Measurements from ENCODE around the gene NARS2.
A peak's percentile ranks its signal among the peaks of the same experiment; 100 is the strongest.
"Not testable (repeated sequence)": the region's sequence is repeated elsewhere in the genome, so short reads cannot be mapped to it uniquely, and the experiment has no call there.

The NARS2 gene

DNA sequence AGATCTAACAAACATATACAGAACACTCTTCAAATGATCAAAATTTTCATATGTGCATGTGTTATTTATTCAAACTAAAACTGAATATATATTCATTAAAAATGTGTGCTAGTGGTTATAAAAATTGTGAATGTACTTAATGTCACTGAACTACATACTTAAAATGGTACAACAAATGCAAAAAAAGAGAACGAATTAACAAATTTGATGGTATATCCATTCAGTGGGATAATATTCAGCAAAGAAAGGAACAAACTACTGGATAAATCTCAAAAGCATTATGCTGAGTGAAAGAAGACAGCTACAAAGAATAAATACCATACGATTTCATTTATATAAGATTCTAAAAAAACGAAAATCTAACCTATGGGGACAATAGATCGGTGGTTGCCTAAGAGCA lies 64.1 kb downstream of the NARS2 start:
- in situ Hi-C loops (cut with MboI; ENCODE audit: low pct_unique_long_range_greater_than_20kb, low sequenced_read_pairs): no loop called here
- no peak for DNase-seq

DNA sequence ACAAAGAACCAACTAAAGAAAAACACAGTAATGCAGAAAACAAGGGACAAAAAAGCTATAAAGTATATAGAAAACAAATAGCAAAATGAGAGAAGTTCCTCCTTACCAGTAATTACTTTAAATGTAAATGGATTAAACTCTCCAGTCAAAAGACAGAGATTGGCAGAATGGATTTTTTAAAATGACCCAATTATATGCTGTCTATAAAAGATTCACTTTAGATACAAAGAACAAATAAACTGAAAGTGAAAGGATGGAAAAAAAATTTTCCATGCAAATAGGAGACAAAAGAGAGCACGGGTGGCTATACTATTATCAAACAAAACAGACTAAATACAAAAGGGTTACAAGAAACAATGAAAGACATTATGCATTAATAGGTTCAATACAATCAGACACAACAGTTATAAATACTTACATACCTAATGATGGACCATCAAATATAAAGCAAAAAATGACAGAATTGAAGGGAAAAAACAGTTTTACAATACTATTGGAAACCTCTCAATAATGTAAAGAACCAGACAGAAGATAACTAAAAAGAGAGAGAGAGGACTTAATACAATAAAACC lies 64.6 kb downstream of the NARS2 start:
- DNase-seq: no peak
- in situ Hi-C loops (cut with MboI; ENCODE audit: low pct_unique_long_range_greater_than_20kb, low sequenced_read_pairs): no loop called here

DNA sequence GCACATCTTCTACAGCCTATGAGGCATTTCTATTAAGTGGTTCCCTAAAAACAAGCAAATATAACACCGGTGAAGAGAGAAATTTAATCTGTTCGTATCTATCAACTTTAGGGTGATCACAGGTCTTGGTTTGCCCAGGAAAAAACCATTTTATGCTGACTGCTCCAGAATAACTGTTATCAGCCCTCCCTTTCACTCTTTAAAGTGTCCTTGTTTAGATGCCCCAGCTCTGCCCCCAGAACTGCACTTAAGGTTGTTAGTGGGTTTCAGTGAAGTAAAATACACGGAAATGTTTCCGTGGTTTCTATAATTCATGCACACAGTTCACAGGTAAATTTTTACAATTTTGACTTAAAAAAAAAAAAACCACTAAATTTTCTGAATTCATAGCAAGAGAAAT lies 70.0 kb downstream of the NARS2 start:
- in situ Hi-C loops (cut with MboI; ENCODE audit: low pct_unique_long_range_greater_than_20kb, low sequenced_read_pairs): no loop called here
- no peak for DNase-seq

DNA sequence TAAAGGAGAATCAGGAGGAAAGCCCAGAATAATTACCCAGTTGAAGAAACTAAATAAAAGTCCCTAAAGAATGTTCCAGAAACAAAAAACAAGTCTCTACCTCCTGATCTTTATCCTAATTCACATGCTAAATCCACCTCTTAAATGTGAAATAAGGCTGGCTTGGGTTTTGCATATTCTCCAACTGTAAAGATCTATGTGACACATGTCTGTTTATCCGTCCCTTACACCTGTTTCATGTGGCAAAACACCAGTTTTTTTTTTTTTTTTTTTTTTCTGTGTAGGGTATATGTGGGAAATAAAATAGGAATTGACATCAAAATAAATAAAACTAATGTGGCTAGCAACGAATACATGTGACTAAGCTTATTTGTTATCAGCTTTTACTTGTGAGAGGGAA lies 70.5 kb downstream of the NARS2 start:
- in situ Hi-C loops (cut with MboI; ENCODE audit: low pct_unique_long_range_greater_than_20kb, low sequenced_read_pairs): no loop called here
- DNase-seq: no peak

DNA sequence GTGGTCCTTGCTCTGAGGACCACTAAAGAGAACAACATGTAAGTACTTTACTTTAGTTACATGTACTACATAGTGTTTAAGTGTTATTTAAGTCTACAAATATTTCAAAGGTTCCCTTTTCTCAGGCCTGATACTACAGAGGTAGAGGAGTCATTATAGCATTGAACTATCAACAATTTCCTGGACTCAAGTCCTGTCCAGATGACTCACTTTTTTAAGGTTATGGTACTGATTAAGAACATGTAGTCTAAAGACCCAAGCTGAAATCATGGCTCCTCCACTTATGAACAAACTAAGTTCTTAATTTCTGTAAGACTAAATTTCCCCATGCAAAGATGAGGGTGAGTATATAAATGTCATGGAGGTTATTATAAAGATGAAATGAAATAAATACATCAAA lies 74.7 kb downstream of the NARS2 start:
- no peak for DNase-seq
- in situ Hi-C loops (cut with MboI; ENCODE audit: low pct_unique_long_range_greater_than_20kb, low sequenced_read_pairs): no loop called here

DNA sequence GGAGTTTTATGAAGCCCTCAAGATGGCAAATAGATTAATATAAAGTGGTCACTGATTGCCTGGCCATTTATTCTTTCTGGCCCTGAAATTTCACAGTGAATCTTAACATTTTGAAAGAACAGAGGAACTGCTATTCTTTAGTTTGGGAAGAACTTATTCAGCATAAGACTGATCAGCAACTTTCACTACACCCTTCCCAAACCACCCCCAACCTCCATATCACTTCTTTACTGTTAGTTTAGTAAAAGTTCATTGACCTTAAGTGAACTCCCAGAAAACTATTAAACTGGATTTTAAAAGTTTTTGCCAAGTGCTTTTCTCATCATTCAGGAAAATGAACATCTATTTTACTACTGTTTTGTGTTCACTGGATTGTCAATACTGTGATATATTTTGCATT lies 77.4 kb downstream of the NARS2 start:
- in situ Hi-C loops (cut with MboI; ENCODE audit: low pct_unique_long_range_greater_than_20kb, low sequenced_read_pairs): no loop called here
- DNase-seq: no peak

DNA sequence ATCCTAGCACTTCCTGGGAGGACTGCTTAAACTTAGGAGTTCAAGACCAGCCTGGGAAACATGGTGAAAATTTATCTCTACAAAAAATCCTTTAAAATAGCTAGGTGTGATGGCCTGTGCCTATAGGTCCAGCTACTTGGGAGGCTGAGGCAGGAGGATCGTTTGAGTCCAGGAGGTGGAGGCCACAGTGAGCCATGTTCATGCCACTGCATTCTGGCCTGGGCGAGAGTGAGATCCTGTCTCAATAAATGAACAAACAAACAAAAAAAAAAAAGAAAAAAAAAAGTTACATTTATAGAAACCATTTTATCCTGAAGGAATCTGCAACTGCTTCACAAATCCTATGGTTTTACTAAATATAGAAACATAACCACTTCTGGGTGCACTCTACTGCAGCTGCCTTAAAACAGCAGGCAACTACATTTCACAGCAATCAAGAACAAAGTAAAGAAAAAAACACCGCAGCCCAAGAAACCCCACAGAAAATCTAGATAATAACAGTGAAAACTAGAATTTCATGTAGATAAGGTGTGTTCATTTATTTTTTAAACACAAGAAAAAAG lies 81.2 kb downstream of the NARS2 start:
- no peak for DNase-seq
- in situ Hi-C loops (cut with MboI; ENCODE audit: low pct_unique_long_range_greater_than_20kb, low sequenced_read_pairs): no loop called here

DNA sequence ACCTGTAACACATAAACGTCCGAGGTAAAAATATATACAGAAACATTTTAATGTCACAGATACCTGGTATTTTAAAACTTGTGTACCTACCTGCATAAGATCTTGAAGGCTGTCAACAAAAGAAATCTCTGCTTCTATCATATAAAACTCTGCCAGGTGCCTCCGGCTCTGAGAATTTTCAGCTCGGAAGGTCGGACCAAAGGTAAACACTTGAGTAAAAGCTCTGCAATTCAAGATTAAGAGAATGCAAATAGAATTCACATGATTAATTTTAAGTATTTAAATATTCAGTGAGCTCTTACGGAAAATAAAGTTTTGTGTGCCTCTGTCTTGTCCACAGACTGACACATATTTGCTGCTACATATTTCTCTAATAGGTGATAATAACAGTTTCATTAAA lies 81.7 kb downstream of the NARS2 start:
- no peak for DNase-seq
- in situ Hi-C loops (cut with MboI; ENCODE audit: low pct_unique_long_range_greater_than_20kb, low sequenced_read_pairs): no loop called here

DNA sequence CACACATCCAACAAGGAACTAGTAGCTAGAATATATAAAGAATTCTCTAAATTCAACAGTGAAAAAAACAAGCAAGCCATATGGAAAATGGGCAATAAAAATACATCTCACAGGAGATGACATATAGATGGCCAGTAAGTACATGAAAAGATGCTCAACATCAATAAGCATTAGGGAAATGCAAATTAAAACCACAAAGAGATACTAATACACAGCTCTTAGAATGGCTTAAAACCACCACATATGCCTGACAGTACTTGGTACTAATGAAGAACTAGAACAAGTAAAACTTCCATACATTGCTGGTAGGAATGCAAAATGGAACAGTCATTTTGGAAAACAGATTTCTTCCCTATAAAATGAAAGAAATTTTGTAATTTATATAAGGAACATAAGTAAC lies 85.5 kb downstream of the NARS2 start:
- in situ Hi-C loops (cut with MboI; ENCODE audit: low pct_unique_long_range_greater_than_20kb, low sequenced_read_pairs): no loop called here

DNA sequence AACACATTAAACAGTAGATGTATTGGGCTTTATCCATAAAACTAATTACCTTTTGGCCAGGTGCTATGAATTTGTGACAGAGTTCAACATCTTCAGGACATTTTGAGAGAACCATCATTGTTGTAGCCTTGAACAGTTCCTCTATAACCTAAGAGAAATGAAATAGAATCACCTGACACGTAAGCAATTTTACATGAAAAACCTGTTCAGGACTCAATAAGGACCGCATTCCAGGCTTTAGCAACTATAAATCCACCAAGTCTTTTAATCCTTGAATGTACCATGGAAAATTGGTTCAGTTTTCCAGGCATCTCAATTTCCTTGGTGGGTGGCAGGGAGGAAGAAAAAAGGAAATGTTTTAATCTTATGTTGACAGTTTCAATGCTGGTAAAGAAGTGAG lies 96.1 kb downstream of the NARS2 start:
- in situ Hi-C loops (cut with MboI; ENCODE audit: low pct_unique_long_range_greater_than_20kb, low sequenced_read_pairs): no loop called here
- no peak for DNase-seq

More for the DNA sequence above, 85.5 kb downstream of the NARS2 start:
- no peak for DNase-seq

DNA sequence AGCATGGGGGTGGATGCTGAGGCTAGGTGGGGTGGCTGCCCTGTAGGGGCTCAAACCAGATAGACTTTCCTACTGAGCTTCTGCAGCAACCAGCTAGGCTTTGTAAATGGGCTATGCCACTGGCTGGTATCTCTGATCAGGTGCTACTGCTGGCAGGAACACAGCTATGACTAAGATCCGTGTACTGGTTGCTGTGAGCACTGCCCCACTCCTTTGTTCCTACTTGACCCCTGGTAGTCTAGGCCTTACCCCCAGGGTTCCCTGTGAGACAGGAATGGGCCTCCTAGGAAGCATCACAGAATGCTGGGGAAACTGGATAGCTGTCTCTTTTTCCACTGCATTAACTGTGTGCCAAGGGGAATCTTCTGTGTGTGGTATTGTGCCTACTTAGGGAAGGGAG lies 98.6 kb downstream of the NARS2 start:
- no peak for DNase-seq
- in situ Hi-C loops (cut with MboI; ENCODE audit: low pct_unique_long_range_greater_than_20kb, low sequenced_read_pairs): no loop called here

DNA sequence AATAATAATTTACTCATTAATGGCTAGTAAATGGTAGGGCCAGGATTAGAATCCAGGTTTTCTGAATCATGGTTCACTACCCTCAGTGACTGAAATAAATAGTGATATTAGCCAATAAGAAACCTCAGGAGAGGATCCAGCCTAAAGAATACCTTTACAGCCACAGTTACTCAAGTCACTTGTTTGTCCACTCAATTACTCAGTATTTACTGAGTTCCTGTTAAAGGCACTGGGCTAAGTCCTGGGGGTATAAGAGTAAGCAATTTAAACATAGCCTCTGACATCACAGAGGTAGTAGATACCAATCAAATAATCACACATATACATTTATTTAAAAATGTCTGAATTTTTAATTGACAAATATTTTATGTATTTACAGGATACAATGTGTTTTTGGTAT lies 100.2 kb downstream of the NARS2 start:
- in situ Hi-C loops (cut with MboI; ENCODE audit: low pct_unique_long_range_greater_than_20kb, low sequenced_read_pairs): no loop called here
- DNase-seq: no peak

DNA sequence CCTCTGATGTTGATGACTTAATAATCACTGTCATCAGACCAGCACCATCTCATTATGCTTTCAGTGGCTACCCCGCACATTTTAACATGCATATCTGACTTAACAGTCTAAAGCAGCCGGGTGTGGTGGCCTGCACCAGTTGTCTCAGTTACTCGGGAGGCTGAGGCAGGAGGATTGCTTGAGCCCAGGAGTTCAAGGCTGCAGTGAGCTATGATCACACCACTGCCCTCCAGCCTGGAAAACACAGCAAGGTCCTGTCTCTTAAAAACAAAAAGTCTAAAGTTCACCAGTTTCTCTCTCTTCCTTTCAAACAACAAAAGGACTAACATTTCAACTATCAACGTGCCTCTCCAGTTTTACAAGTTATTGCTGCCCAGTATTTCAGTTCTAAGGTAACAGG lies 101.8 kb downstream of the NARS2 start:
- DNase-seq: no peak
- in situ Hi-C loops (cut with MboI; ENCODE audit: low pct_unique_long_range_greater_than_20kb, low sequenced_read_pairs): no loop called here

DNA sequence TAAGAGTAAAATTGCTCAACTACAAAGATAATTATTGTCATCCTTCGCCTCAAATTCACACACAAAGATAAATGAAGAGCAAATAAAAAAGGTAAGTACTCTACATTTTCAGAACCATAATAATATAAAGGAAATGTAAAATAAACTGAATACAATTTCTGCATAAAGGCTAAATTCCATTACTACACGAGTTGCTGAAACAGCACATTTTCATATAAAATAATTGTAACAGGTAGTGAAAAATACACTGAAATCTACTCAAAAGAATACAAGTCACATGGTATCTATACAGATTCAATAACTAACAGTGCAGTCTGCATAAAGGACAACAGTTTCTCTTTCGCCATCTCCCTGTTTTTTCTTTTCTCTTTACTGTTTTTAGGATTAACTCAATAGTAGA lies 102.3 kb downstream of the NARS2 start:
- no peak for DNase-seq
- in situ Hi-C loops (cut with MboI; ENCODE audit: low pct_unique_long_range_greater_than_20kb, low sequenced_read_pairs): no loop called here

DNA sequence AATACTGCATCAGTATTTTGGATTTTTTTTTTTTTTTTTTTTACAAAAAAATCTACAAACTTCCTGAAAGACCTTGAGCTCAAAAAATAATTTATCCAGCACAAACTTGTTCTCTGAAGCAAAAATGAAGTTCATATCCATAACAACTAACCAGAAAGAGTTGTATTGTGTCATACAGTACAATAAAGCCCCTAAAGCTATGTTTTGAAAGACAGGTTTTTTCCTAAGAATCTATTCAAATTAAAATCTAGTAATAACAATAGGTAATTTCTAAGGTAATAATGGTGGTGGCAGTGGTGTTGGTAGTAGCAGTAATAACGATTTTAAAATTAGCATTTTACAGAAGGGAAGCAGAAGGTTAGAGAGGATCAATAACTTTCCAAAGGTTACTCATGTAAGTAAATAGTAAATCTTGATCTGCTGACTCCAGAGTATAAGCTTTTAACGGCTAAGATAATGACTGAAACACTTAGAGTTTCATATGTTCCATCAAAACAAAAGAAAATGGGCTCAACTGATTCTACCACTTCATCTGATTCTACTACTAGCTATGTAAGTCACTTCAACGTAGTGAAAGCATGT lies 103.7 kb downstream of the NARS2 start:
- no peak for DNase-seq
- in situ Hi-C loops (cut with MboI; ENCODE audit: low pct_unique_long_range_greater_than_20kb, low sequenced_read_pairs): no loop called here

DNA sequence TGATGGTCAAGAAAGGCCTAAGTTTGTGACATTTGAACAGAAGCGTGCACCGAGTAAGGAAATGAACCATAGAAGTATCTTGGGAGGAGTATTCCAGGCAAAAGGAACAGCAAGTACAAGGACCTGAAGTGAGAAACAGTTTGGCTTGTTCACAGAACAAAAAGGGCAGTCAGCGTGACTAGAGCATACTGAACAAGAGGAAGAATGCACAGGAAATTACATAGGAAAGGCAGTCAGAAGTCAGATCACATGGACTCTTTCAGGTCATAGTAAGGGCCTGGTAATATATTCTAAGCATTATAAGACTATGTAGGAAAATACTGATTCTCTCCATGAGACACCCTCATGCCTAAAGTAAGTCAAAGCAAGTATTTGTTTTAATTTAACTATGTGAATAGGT lies 104.8 kb downstream of the NARS2 start:
- in situ Hi-C loops (cut with MboI; ENCODE audit: low pct_unique_long_range_greater_than_20kb, low sequenced_read_pairs): no loop called here
- DNase-seq: no peak

DNA sequence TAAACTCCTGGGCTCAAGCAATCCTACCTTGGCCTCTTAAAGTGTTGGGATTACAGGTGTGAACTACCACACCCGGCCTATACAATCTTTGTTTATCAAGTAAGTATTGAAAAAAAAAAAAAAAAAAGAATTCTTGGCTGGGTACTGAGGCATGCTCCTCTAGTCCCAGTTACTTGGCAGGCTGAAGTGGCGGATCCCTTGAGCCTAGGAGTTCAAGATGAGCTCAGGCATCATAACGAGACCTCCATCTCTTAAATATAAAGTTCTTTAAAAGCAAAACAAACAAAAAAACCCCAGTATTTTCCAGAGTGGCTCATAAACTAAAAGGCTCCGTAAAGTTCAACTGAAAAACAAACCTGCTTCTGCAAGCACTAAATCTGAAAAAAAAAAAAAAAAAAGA lies 106.7 kb downstream of the NARS2 start:
- in situ Hi-C loops (cut with MboI; ENCODE audit: low pct_unique_long_range_greater_than_20kb, low sequenced_read_pairs): no loop called here

DNA sequence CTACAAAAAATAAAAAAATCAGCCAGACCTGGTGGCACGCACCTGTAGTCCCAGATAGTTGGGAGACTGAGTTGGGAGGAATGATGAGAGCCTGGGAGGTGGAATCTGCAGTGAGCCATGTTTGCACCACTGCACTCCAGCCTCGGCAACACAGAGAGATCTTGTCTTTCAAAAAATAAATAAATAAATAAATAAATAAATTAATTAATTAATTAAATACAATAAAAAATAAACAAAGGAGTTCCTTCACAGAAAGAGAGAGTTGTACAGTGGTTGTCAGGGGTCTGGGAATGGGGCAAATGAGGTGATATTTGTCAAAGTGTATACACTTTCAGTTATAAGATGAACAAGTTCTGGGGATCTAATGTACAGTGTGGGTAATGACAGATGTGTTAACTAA lies 107.3 kb downstream of the NARS2 start:
- DNase-seq: no peak
- in situ Hi-C loops (cut with MboI; ENCODE audit: low pct_unique_long_range_greater_than_20kb, low sequenced_read_pairs): no loop called here

More for the DNA sequence above, 106.7 kb downstream of the NARS2 start:
- no peak for DNase-seq

DNA sequence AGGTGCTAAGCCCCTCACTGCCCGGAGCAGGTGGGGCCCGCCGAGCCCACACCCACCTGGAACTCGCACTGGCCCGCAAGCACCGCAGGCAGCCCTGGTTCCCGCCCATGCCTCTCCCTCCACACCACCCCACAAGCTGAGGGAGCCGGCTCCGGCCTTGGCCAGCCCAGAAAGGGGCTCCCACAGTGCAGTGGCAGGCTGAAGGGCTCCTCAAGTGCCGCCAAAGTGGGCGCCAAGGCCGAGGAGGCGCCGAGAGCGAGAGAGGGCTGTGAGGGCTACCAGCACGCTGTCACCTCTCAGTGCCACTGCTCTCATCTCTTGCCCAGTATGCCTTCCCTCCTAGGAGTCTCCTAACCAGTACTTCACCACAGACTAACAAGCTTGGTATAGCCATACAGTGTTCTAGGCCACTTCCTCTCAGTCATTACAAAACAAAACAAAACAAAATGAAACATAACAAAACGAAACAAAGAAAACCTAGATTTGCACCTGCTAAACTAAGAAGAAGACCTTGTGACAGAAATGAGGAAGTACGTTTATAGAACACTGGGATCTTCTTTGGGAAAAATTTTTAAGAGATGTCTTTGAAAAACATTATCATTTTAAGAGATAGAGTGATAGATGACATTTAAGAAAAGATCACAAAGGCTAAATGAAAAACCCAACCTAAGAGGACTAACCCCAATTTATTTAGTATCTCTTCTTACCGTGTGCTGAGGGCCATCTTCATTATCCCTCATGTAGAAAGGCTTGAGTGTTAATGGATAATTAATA lies 109.3 kb downstream of the NARS2 start:
- in situ Hi-C loops (cut with MboI; ENCODE audit: low pct_unique_long_range_greater_than_20kb, low sequenced_read_pairs): no loop called here
- DNase-seq: peak; percentile 14

DNA sequence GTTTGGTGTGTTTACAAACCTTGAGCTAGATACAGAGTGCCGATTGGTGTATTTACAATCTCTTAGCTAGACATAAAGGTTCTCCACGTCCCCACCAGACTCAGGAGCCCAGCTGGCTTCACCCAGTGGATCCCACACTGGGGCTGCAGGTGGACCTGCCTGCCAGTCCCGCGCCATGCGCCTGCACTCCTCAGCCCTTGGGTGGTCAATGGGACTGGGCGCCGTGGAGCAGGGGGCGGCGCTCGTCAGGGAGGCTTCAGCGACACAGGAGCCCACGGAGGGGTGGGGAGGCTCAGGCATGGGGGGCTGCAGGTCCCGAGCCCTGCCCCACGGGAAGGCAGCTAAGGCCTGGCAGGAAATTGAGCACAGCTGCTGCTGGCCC lies 109.9 kb downstream of the NARS2 start:
- in situ Hi-C loops (cut with MboI; ENCODE audit: low pct_unique_long_range_greater_than_20kb, low sequenced_read_pairs): not testable (repeated sequence)

DNA sequence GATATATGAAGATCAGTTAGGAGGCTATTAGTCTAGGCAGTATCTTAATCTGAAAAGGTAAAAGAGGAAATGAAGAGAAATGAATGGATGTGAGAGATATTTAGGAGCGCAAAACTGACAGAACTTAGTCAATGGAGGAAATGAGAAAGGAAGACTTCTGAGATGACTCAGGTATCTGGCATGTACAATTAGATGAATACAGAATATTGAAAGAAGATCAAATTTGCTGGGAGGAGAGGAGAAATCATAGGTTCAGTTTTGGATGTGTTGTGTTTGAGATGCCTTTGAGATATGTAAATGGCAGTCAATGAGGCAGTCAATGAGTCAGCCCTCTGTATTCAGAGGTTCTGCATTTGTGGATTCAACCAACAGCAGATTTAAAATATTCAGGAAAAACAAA lies 114.2 kb downstream of the NARS2 start:
- in situ Hi-C loops (cut with MboI; ENCODE audit: low pct_unique_long_range_greater_than_20kb, low sequenced_read_pairs): no loop called here
- DNase-seq: no peak

More for the DNA sequence above, 109.9 kb downstream of the NARS2 start:
- DNase-seq: not testable (repeated sequence)
